ENCODE measurements around the gene MYZAP. TPM values are rescaled to one million over a fixed set of nuclear protein-coding genes. Genes with fewer than 3 reads are reported as not detected.

The MYZAP gene
- total RNA-seq, 1 experiment from 2014 or later, result 0.63 TPM

- H3K27ac ChIP-seq (ENCODE audit: insufficient read length, low read depth, low read length), result no peak overlapping the region
- H3K79me2 ChIP-seq (ENCODE audit: insufficient read depth, low read length), result no peaks in the 10 kb centered on the region
- no peaks in the 10 kb centered on the region for H3K9me3 ChIP-seq (ENCODE audit: control insufficient read depth, low read depth, low read length)
- no peaks in the 10 kb centered on the region for H3K23me2 ChIP-seq (ENCODE audit: insufficient read length, low read depth, low read length, poor library complexity, severe bottlenecking)
- no CpG with 5 or more reads among the region's 5 CpGs for WGBS (ENCODE audit: extremely low coverage, insufficient read length, low lambda C conversion rate)
- H2AFZ ChIP-seq (ENCODE audit: low read length), result no peak overlapping the region
- no peak overlapping the region for H4K5ac ChIP-seq (ENCODE audit: insufficient read length, low read depth, low read length)
- H3K14ac ChIP-seq (ENCODE audit: insufficient read depth, low read length), result no peak overlapping the region
- H3K27me3 ChIP-seq (ENCODE audit: insufficient read depth, low read length), result no peaks in the 10 kb centered on the region
- no peak overlapping the region for H3T11ph ChIP-seq (ENCODE audit: low read length)
- no peak overlapping the region for H3K56ac ChIP-seq (ENCODE audit: insufficient read length, low read depth, low read length)
- H2AK5ac ChIP-seq (ENCODE audit: insufficient read length, low read length), result no peak overlapping the region
- no peak overlapping the region for H3K4me2 ChIP-seq (ENCODE audit: insufficient read depth, insufficient read length, low read length)
- Mint-ChIP-seq H3K27ac (peak overlapping the region in 1 of 3 experiments; percentile 17; a peak in 1 of 7 replicates), H3K4me3 (no peak overlapping the region), H3K27me3 (ENCODE audit: low read depth) (no peaks in the 10 kb centered on the region), H3K9me3 (no peaks in the 10 kb centered on the region), H3K36me3 (ENCODE audit: insufficient read depth in 1 of 3, low read depth in 3 of 3) (peaks cover 28 to 65% (median 62%) of the 10 kb centered on the region in 3 experiments; a peak in 6 of 7 replicates), H3K4me1 (peaks cover 26 to 35% of the 10 kb centered on the region in 2 experiments)
- H3K4me1 ChIP-seq (ENCODE audit: insufficient read depth, low read length), result peaks cover 6% of the 10 kb centered on the region; the same call in 1 of the 2 replicates
- H2BK12ac ChIP-seq (ENCODE audit: insufficient read length, low read depth, low read length), result no peak overlapping the region
- no peaks in the 10 kb centered on the region for H3K79me1 ChIP-seq (ENCODE audit: insufficient read depth, low read depth, low read length, poor library complexity, severe bottlenecking)
- no peak overlapping the region for H3K23ac ChIP-seq (ENCODE audit: insufficient read length, low read depth, low read length)
- H3K4ac ChIP-seq (ENCODE audit: low read depth, low read length), result no peak overlapping the region
- no peak overlapping the region for H4K8ac ChIP-seq (replicated peaks; ENCODE audit: insufficient read length, low read depth, low read length)
- H4K91ac ChIP-seq (ENCODE audit: insufficient read length, low read depth, low read length), result no peak overlapping the region
- no peak overlapping the region for H2BK15ac ChIP-seq (ENCODE audit: low read depth, low read length)
- H2BK20ac ChIP-seq (ENCODE audit: low read depth, low read length, poor library complexity, severe bottlenecking), result no peak overlapping the region
- no peak overlapping the region for H3K18ac ChIP-seq (ENCODE audit: insufficient read length, low read depth, low read length)
- no peaks in the 10 kb centered on the region for H4K20me1 ChIP-seq (ENCODE audit: control insufficient read depth, insufficient read depth, insufficient read length)
- no peak overlapping the region for H3K9ac ChIP-seq (ENCODE audit: extremely low read depth, insufficient read length, low read length)
- no peak for TF ChIP-seq CTCF (conservative IDR thresholded peaks at IDR 0.05)
- no peak overlapping the region for H2BK5ac ChIP-seq (ENCODE audit: insufficient read length, low read length)
- no peak for DNase-seq
- no peak overlapping the region for H2BK120ac ChIP-seq (ENCODE audit: low read depth, low read length, poor library complexity, severe bottlenecking)
Observed at GRCh38 chr15:57548835-57549234, 42.9 kb upstream of the MYZAP start.
